Keratinocyte (primary cell): ENCODE measurements around the gene RNF227. TPM values are rescaled to one million over a fixed set of nuclear protein-coding genes. Genes with fewer than 3 reads are reported as not detected.

ENCODE experiments used
- DNase-seq: peaks from one replicate; pipeline ENCODE4 v3.0.0-alpha.2; 2011; ENCODE audit warnings: low read depth, missing footprints, low spot score
- FAIRE-seq: peaks from 2 replicates; lab custom pipeline; 2011; peaks lifted over from hg19 to GRCh38; lab: Jason Lieb, UNC
- H2AFZ ChIP-seq: 2 replicates; pipeline ENCODE4 v1.6.0; 2012; ENCODE audit warnings: low read length, control low read depth, inconsistent platforms; ENCODE audit not compliant: control insufficient read depth
- H3K27ac ChIP-seq: 2 replicates; pipeline ENCODE4 v1.5.1; 2011; ENCODE audit warnings: low read length; ENCODE audit not compliant: control insufficient read depth, insufficient read depth
- H3K27me3 ChIP-seq: 3 replicates; pipeline ENCODE4 v1.6.0; 2011; ENCODE audit warnings: low read length; ENCODE audit not compliant: control insufficient read depth, insufficient read depth; ENCODE audit errors: extremely low read depth
- H3K36me3 ChIP-seq, 2 experiments: 2 replicates in 1 of 2; 3 replicates in 1 of 2; pipeline ENCODE4 v1.5.1; 2011; ENCODE audit warnings: low read length in 2 of 2, mild to moderate bottlenecking in 1 of 2; ENCODE audit not compliant: control insufficient read depth in 2 of 2, insufficient read depth in 2 of 2; ENCODE audit errors: extremely low read depth in 1 of 2
- H3K4me1 ChIP-seq: 3 replicates; pipeline ENCODE4 v1.5.1; 2011; ENCODE audit warnings: low read length; ENCODE audit not compliant: control insufficient read depth, insufficient read depth; ENCODE audit errors: extremely low read depth
- H3K4me2 ChIP-seq: 3 replicates; pipeline ENCODE4 v1.6.0; 2011; ENCODE audit warnings: low read depth, low read length; ENCODE audit not compliant: control insufficient read depth, insufficient read depth; ENCODE audit errors: extremely low read depth
- H3K4me3 ChIP-seq, 3 experiments: fragments of 200-600 bp in 1 of 3; sonication (generic) in 1 of 3; 2 replicates in 2 of 3; 3 replicates in 1 of 3; pipeline ENCODE4 v1.5.1; 2011 to 2016; ENCODE audit warnings: low read length in 3 of 3, mild to moderate bottlenecking in 3 of 3, control low read depth in 2 of 3, inconsistent platforms in 1 of 3, low read depth in 1 of 3, mixed read lengths in 1 of 3, mixed run types in 1 of 3, moderate library complexity in 1 of 3; ENCODE audit not compliant: control insufficient read depth in 2 of 3, insufficient read depth in 2 of 3; ENCODE audit errors: extremely low read depth in 1 of 3
- H3K79me2 ChIP-seq: 2 replicates; pipeline ENCODE4 v1.6.0; 2012; ENCODE audit warnings: low read length; ENCODE audit not compliant: control insufficient read depth, insufficient read depth
- H3K9ac ChIP-seq: 3 replicates; pipeline ENCODE4 v1.6.0; 2011; ENCODE audit warnings: low read length; ENCODE audit not compliant: control insufficient read depth, insufficient read depth; ENCODE audit errors: extremely low read depth
- H3K9me1 ChIP-seq: 3 replicates; pipeline ENCODE4 v1.6.0; 2011; ENCODE audit warnings: low read length; ENCODE audit not compliant: control insufficient read depth, insufficient read depth; ENCODE audit errors: extremely low read depth
- H3K9me3 ChIP-seq: 2 replicates; pipeline ENCODE4 v1.5.1; 2012; ENCODE audit warnings: low read depth, low read length; ENCODE audit not compliant: control insufficient read depth
- H4K20me1 ChIP-seq: 3 replicates; pipeline ENCODE4 v1.6.0; 2011; ENCODE audit warnings: low read length; ENCODE audit not compliant: control insufficient read depth, insufficient read depth; ENCODE audit errors: extremely low read depth
- EZH2 ChIP-seq: IDR thresholded peaks from one replicate; pipeline ENCODE4 v1.6.1; 2012; ENCODE audit warnings: inconsistent platforms, mild to moderate bottlenecking, low read length, moderate library complexity
- dilution Hi-C: fragments of 300-500 bp; cut with MboI; formaldehyde crosslinking; loops from one replicate; pipeline ENCODE4 v1.7.0; 2020; ENCODE audit warnings: low sequenced_read_pairs; ENCODE audit not compliant: extremely low pct_ligation_motif_present
- polyA plus RNA-seq, 5 experiments: library from polyadenylated mRNA; depleted of rRNA in 3 of 5; stranded (reverse) in 3 of 5; stranded (forward) in 1 of 5; unstranded in 1 of 5; fragments of >200 nt; gene quantifications; 1 replicate in 1 of 5; 2 replicates in 3 of 5; 3 replicates in 1 of 5; pipeline versions ENCODE4 v1.2.1 to v1.2.3, GENCODE V29; 2011 to 2012; ENCODE audit warnings: missing spikeins in 2 of 5, low read depth in 1 of 5, low replicate concordance in 1 of 5
- TF ChIP-seq, protein P1 (sequence below), 3 experiments: IDR thresholded peaks in 1 of 3; conservative IDR thresholded peaks in 1 of 3; optimal IDR thresholded peaks in 1 of 3; 2 replicates in 2 of 3; 3 replicates in 1 of 3; pipeline versions ENCODE3 to v1.5.1; 2011; ENCODE audit warnings: low read length in 3 of 3, mild to moderate bottlenecking in 3 of 3, moderate library complexity in 2 of 3, control low read depth in 1 of 3, inconsistent platforms in 1 of 3; ENCODE audit not compliant: insufficient read depth in 2 of 3; ENCODE audit errors: extremely low read depth in 1 of 3

Gene RNF227
- polyA plus RNA-seq, 1 donor (not counting 4 experiments of a cell fraction or from before 2014, with no cell fraction given): 3.6 TPM

DNA sequence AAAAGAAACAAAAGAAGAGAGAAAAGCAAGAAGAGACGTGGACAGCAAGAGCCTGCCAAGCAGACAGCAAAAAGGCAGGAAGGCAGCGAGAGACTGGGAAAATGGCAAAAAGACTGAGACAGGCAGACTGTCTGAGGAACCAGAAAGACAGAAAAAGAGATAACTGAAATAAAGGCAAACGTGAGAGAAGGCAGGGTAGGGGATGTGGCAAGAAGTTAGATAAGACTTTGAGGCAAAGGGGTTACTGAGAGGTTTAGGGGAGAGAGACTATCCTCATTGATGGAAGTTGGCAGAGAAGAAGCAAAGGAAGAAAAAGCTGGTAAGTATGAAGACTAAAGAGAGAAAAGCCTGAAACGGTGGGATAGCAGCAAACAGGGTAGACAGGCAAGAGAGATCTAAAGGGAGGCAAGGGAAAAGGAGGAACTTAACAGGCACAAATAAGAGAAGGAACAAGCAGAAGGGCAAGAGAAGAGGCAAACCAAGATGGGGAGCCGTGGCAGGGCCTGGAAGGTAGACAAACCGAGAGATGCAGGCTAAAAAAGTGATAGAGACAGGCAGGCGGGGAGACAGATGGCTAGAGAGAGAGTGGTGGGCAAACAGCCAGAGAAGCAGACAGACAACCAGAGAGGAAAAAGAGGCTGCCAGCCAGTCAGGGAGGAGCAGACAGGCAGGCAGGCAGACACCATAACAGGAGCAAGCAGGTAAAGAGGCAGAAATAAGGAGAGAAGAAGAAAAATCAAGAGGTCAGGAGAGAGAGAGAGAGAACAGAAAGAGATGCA is 34.6 kb downstream of the RNF227 start:
- Histone ChIP-seq H3K36me3 (peaks cover 6 to 12% of the 10 kb centered on the region in 2 experiments), H3K9ac (no peak overlapping the region), H2AFZ (no peak overlapping the region), H4K20me1 (no peaks in the 10 kb centered on the region), H3K4me2 (no peak overlapping the region), H3K27me3 (no peaks in the 10 kb centered on the region), H3K79me2 (peaks cover 9% of the 10 kb centered on the region), H3K9me1 (no peaks in the 10 kb centered on the region), H3K4me3 (no peak overlapping the region), H3K9me3 (no peaks in the 10 kb centered on the region), H3K4me1 (peaks cover 20% of the 10 kb centered on the region), H3K27ac (no peak overlapping the region)
- DNase-seq (no peak), FAIRE-seq (no peak)
- dilution Hi-C loops: no loop called here
- no peak for TF ChIP-seq EZH2
- TF ChIP-seq, protein P1, sequence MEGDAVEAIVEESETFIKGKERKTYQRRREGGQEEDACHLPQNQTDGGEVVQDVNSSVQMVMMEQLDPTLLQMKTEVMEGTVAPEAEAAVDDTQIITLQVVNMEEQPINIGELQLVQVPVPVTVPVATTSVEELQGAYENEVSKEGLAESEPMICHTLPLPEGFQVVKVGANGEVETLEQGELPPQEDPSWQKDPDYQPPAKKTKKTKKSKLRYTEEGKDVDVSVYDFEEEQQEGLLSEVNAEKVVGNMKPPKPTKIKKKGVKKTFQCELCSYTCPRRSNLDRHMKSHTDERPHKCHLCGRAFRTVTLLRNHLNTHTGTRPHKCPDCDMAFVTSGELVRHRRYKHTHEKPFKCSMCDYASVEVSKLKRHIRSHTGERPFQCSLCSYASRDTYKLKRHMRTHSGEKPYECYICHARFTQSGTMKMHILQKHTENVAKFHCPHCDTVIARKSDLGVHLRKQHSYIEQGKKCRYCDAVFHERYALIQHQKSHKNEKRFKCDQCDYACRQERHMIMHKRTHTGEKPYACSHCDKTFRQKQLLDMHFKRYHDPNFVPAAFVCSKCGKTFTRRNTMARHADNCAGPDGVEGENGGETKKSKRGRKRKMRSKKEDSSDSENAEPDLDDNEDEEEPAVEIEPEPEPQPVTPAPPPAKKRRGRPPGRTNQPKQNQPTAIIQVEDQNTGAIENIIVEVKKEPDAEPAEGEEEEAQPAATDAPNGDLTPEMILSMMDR (optimal IDR thresholded peaks at IDR 0.05 in 1 of 3, IDR thresholded peaks at IDR 0.05 in 1 of 3, conservative IDR thresholded peaks at IDR 0.05 in 1 of 3; ENCODE audit: extremely low read depth in 1 of 3, insufficient read depth in 2 of 3, low read length in 3 of 3): no peak

DNA sequence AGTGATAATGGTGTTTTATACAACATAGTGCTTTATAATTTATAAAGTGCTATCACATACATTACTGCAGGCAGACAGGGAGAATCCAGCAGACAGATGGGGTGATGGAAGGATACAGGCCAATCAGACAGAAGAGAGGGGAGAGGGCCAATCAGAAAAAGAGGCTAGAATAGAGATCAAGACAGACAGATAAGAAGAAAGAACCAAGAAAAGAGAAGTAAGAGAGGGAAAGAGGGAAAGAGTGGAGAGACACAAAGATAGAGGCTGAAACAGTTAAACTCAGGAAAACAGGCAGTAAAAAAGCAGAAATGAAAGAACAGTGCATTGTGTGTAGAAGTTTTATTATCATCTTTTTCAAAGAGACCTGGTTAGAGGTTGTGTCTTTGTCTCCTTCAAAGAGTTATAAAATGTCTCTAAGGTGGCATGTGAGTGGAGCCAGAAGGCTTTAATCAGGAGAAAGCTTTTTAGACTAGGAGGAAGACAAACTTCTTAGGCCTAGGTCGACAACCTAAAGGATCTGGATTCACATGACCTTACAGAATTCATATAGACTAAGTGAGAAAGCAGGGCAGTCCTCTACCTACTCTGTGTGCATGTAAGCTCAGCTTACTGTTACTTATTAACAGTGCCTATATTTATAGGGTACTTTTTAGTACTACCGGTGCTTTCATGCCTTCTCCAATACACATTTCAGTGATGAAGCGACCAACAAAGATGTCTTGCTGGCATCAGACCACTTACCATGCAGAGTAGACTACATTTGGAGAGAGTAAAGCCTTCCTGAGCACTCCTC is 35.8 kb downstream of the RNF227 start:
- peaks cover 8 to 12% of the 10 kb centered on the region in 2 experiments for H3K36me3 ChIP-seq
- TF ChIP-seq EZH2: no peak
- TF ChIP-seq, protein P1 (optimal IDR thresholded peaks at IDR 0.05 in 1 of 3, IDR thresholded peaks at IDR 0.05 in 1 of 3, conservative IDR thresholded peaks at IDR 0.05 in 1 of 3; ENCODE audit: extremely low read depth in 1 of 3, insufficient read depth in 2 of 3, low read length in 3 of 3): no peak
- peaks cover 2% of the 10 kb centered on the region for H3K79me2 ChIP-seq
- H3K27ac ChIP-seq: no peak overlapping the region
- no peaks in the 10 kb centered on the region for H3K9me1 ChIP-seq
- no peaks in the 10 kb centered on the region for H3K27me3 ChIP-seq
- H2AFZ ChIP-seq: no peak overlapping the region
- H3K4me3 ChIP-seq: no peak overlapping the region
- no peaks in the 10 kb centered on the region for H4K20me1 ChIP-seq
- H3K9ac ChIP-seq: no peak overlapping the region
- no peak for FAIRE-seq
- no peaks in the 10 kb centered on the region for H3K9me3 ChIP-seq
- H3K4me1 ChIP-seq: peaks cover 17% of the 10 kb centered on the region
- H3K4me2 ChIP-seq: no peak overlapping the region
- dilution Hi-C loops: no loop called here
- no peak for DNase-seq
